ENCODE data around the gene ARG2. TPM values are rescaled to one million over a fixed set of nuclear protein-coding genes. Genes with fewer than 3 reads are reported as not detected.

The ARG2 gene
- total and polyA plus RNA-seq, 10 of the 15 experiments (the other 5 are each of a cell fraction or from before 2014, with no cell fraction given), result 0.48 to 7.8 (median 1.1) TPM

DNA sequence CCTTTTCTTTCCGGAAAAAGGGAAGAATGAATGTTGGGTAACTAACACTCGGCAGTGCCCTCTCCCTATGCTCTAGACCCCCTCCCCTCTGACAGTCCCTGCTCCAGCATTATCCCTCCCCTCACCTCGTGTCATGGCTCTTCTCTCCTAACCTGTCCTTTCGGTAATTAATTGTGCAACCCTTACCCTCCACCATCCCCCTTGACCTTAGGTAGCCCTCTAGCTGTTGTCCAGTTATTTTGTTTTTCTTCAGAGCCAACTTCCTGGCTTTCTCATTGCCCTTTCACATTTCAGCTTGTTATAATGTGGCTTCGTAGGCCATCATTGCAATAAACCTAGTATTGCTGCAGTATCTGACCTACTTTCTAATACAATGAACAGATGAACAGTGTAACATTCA is 11.2 kb downstream of the ARG2 start (continued):
- TF ChIP-seq, protein P1, sequence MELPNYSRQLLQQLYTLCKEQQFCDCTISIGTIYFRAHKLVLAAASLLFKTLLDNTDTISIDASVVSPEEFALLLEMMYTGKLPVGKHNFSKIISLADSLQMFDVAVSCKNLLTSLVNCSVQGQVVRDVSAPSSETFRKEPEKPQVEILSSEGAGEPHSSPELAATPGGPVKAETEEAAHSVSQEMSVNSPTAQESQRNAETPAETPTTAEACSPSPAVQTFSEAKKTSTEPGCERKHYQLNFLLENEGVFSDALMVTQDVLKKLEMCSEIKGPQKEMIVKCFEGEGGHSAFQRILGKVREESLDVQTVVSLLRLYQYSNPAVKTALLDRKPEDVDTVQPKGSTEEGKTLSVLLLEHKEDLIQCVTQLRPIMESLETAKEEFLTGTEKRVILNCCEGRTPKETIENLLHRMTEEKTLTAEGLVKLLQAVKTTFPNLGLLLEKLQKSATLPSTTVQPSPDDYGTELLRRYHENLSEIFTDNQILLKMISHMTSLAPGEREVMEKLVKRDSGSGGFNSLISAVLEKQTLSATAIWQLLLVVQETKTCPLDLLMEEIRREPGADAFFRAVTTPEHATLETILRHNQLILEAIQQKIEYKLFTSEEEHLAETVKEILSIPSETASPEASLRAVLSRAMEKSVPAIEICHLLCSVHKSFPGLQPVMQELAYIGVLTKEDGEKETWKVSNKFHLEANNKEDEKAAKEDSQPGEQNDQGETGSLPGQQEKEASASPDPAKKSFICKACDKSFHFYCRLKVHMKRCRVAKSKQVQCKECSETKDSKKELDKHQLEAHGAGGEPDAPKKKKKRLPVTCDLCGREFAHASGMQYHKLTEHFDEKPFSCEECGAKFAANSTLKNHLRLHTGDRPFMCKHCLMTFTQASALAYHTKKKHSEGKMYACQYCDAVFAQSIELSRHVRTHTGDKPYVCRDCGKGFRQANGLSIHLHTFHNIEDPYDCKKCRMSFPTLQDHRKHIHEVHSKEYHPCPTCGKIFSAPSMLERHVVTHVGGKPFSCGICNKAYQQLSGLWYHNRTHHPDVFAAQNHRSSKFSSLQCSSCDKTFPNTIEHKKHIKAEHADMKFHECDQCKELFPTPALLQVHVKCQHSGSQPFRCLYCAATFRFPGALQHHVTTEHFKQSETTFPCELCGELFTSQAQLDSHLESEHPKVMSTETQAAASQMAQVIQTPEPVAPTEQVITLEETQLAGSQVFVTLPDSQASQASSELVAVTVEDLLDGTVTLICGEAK (IDR thresholded peaks at IDR 0.05; ENCODE audit: borderline replicate concordance), result no peak
- TF ChIP-seq SUPT20H (IDR thresholded peaks at IDR 0.05; ENCODE audit: borderline replicate concordance, control insufficient read depth, low read depth, low read length), result no peak
- TF ChIP-seq SREBF1 (IDR thresholded peaks at IDR 0.05; ENCODE audit: low read length), result no peak
- no peak for TF ChIP-seq TAF1 (IDR thresholded peaks at IDR 0.05; ENCODE audit: borderline replicate concordance, low read depth, low read length)

- ChIA-PET CTCF (interaction anchor here (1.2 kb wide), 1 partner anchor 71 kb away, joined by 8 read pairs; no protein-coding TSS in a partner anchor), RAD21 (ENCODE audit: unreplicated experiment) (interaction anchor here (1.6 kb wide), 1 partner anchor 15 kb away, joined by 6 read pairs; no protein-coding TSS in a partner anchor), SMC1A (ENCODE audit: uncharacterized antibody, unreplicated experiment) (no interaction called here), POLR2A (interaction anchor here (0.7 to 0.9 kb wide), 2 partner anchors 60 to 1171 kb away, joined by 3 to 4 read pairs; no protein-coding TSS in a partner anchor)
- in situ Hi-C loops (cut with MboI), result no loop called here
- H3K27me3 ChIP-seq (replicated peaks in 1 of 2; ENCODE audit: control insufficient read depth in 2 of 2, insufficient read depth in 2 of 2, low read length in 1 of 2), result no peaks in the 10 kb centered on the region
- DNase-seq (ENCODE audit: low read depth, low spot score) (no peak), ATAC-seq (no peak), FAIRE-seq (no peak)
- H3K27ac ChIP-seq (ENCODE audit: control insufficient read depth, insufficient read depth), result no peak overlapping the region
- no peaks in the 10 kb centered on the region for H3K4me1 ChIP-seq (ENCODE audit: control insufficient read depth, insufficient read depth, low read length)
- H3K9me3 ChIP-seq (replicated peaks; ENCODE audit: control insufficient read depth, insufficient read depth, low read length), result no peaks in the 10 kb centered on the region
- WGBS (ENCODE audit: insufficient coverage, insufficient replicate concordance, low lambda C conversion rate, missing lambda C conversion rate), result 69% methylated on average over 5 of the region's 5 CpGs
- H3K79me2 ChIP-seq (ENCODE audit: control insufficient read depth, insufficient read depth, low read length), result no peaks in the 10 kb centered on the region
- H3K4me2 ChIP-seq (ENCODE audit: control insufficient read depth, insufficient read depth), result no peak overlapping the region
- no peak overlapping the region for H2AFZ ChIP-seq (ENCODE audit: control insufficient read depth, low read depth, low read length)
- H3K9ac ChIP-seq (ENCODE audit: control insufficient read depth, insufficient read depth, low read length), result no peak overlapping the region
- H3K4me3 ChIP-seq, result no peak overlapping the region
- H4K20me1 ChIP-seq (ENCODE audit: control insufficient read depth, insufficient read depth), result no peaks in the 10 kb centered on the region
- BruUV-seq (replicated peaks), result no TSS peak
- intact Hi-C loops (cut with micrococcal nuclease; ENCODE audit: unreplicated experiment), result no loop called here
- H3K36me3 ChIP-seq (ENCODE audit: control insufficient read depth in 2 of 2, insufficient read depth in 2 of 2, low read length in 1 of 2), result no peaks in the 10 kb centered on the region
- TF ChIP-seq IKZF2 (IDR thresholded peaks at IDR 0.05) (no peak), KLF5 (IDR thresholded peaks at IDR 0.05; ENCODE audit: partially characterized antibody) (no peak), RFX5 (IDR thresholded peaks at IDR 0.05; ENCODE audit: low read depth, low read length) (no peak), ZBTB11 (CRISPR knock-in tag; IDR thresholded peaks at IDR 0.05) (no peak)
- TF ChIP-seq, protein P2, sequence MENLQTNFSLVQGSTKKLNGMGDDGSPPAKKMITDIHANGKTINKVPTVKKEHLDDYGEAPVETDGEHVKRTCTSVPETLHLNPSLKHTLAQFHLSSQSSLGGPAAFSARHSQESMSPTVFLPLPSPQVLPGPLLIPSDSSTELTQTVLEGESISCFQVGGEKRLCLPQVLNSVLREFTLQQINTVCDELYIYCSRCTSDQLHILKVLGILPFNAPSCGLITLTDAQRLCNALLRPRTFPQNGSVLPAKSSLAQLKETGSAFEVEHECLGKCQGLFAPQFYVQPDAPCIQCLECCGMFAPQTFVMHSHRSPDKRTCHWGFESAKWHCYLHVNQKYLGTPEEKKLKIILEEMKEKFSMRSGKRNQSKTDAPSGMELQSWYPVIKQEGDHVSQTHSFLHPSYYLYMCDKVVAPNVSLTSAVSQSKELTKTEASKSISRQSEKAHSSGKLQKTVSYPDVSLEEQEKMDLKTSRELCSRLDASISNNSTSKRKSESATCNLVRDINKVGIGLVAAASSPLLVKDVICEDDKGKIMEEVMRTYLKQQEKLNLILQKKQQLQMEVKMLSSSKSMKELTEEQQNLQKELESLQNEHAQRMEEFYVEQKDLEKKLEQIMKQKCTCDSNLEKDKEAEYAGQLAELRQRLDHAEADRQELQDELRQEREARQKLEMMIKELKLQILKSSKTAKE (IDR thresholded peaks at IDR 0.05; ENCODE audit: low read depth, poor library complexity, severe bottlenecking), result no peak
- TF ChIP-seq, protein P3, sequence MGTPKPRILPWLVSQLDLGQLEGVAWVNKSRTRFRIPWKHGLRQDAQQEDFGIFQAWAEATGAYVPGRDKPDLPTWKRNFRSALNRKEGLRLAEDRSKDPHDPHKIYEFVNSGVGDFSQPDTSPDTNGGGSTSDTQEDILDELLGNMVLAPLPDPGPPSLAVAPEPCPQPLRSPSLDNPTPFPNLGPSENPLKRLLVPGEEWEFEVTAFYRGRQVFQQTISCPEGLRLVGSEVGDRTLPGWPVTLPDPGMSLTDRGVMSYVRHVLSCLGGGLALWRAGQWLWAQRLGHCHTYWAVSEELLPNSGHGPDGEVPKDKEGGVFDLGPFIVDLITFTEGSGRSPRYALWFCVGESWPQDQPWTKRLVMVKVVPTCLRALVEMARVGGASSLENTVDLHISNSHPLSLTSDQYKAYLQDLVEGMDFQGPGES (IDR thresholded peaks at IDR 0.05), result no peak
Observed at GRCh38 chr14:67633451-67634147, 13.9 kb downstream of the ARG2 start.
